PC-9 (cell line): Measurements from ENCODE around the gene SYCN. TPM values are rescaled to one million over a fixed set of nuclear protein-coding genes. Genes with fewer than 3 reads are reported as not detected.

Source experiments
- BruUV-seq: library from RNA; stranded (reverse); fragments of 400-500 nt; replicated peaks from 2 replicates; lab custom pipeline; 2021; lab: Mats Ljungman, UMichigan
- CTCF ChIA-PET: fragments of 300-600 bp; sonication (Branson Sonifier 250); formaldehyde crosslinking; loops from one replicate; lab custom pipeline; 2022; ENCODE audit warnings: antibody characterized with exemption; lab: Charles Lee
- POLR2A ChIA-PET: fragments of 300-600 bp; sonication (Branson Sonifier 250); formaldehyde crosslinking; loops from one replicate; lab custom pipeline; 2022; ENCODE audit warnings: antibody characterized with exemption; ENCODE audit not compliant: unreplicated experiment; lab: Charles Lee
- DNase-seq, 2 experiments: peaks; one replicate each; pipeline versions ENCODE4 v3.0.0 to v3.0.0-alpha.2; 2015 to 2022; ENCODE audit warnings: mixed read lengths in 1 of 2
- H2AFZ ChIP-seq: fragments of 200-600 bp; sonication (generic); 2 replicates; pipeline ENCODE4 v1.8.1; 2017; ENCODE audit warnings: antibody characterized with exemption
- H3F3A ChIP-seq: fragments of 200-600 bp; sonication (generic); 2 replicates; pipeline ENCODE4 v1.8.1; 2017; ENCODE audit warnings: antibody characterized with exemption, mild to moderate bottlenecking, low read depth; ENCODE audit not compliant: insufficient read depth
- H3K27ac ChIP-seq: fragments of 200-600 bp; sonication (generic); 2 replicates; pipeline ENCODE4 v1.6.1; 2016; ENCODE audit warnings: mixed run types
- H3K27me3 ChIP-seq: fragments of 200-600 bp; sonication (generic); 2 replicates; pipeline ENCODE4 v1.6.1; 2016; ENCODE audit warnings: low read depth, mixed run types; ENCODE audit not compliant: insufficient read depth
- H3K36me3 ChIP-seq: fragments of 200-600 bp; sonication (generic); 2 replicates; pipeline ENCODE4 v1.6.1; 2016; ENCODE audit warnings: low read depth, mixed run types
- H3K4me1 ChIP-seq: fragments of 200-600 bp; sonication (generic); replicated peaks from 2 replicates; pipeline ENCODE4 v1.6.1; 2016; ENCODE audit warnings: mixed run types; ENCODE audit not compliant: insufficient read depth
- H3K4me2 ChIP-seq: fragments of 200-600 bp; sonication (generic); 2 replicates; pipeline ENCODE4 v1.6.1; 2017; ENCODE audit warnings: mixed run types
- H3K4me3 ChIP-seq: fragments of 200-600 bp; sonication (generic); 2 replicates; pipeline ENCODE4 v1.6.1; 2016; ENCODE audit warnings: mixed run types
- H3K79me2 ChIP-seq: fragments of 200-600 bp; sonication (generic); 2 replicates; pipeline ENCODE4 v1.6.1; 2017; ENCODE audit warnings: low read depth, mixed run types
- H3K9me2 ChIP-seq: fragments of 200-600 bp; sonication (generic); 2 replicates; pipeline ENCODE4 v1.8.1; 2017; ENCODE audit warnings: mild to moderate bottlenecking; ENCODE audit not compliant: insufficient read depth
- H3K9me3 ChIP-seq: fragments of 200-600 bp; sonication (generic); 2 replicates; pipeline ENCODE4 v1.8.1; 2016; ENCODE audit warnings: low read depth; ENCODE audit not compliant: insufficient read depth
- H4K20me1 ChIP-seq: fragments of 200-600 bp; sonication (generic); 2 replicates; pipeline ENCODE4 v1.8.1; 2017; ENCODE audit not compliant: insufficient read depth
- EZH2 ChIP-seq: fragments of 200-600 bp; sonication (generic); IDR thresholded peaks from 2 replicates; pipeline ENCODE4 v1.8.0; 2017; ENCODE audit warnings: antibody characterized with exemption, low read depth
- intact Hi-C: fragments of 100-400 bp; cut with micrococcal nuclease; formaldehyde crosslinking; loops from one replicate; pipeline ENCODE4 v1.10.0; 2022; ENCODE audit not compliant: unreplicated experiment
- total RNA-seq: library from RNA; stranded (reverse); gene quantifications from 2 replicates; pipeline ENCODE4 v1.2.3, GENCODE V29; 2021
- TF ChIP-seq, protein P1 (sequence below): fragments of 200-600 bp; sonication (generic); conservative IDR thresholded peaks from 2 replicates; pipeline ENCODE4 v1.6.1; 2017; ENCODE audit warnings: mixed run types, antibody characterized with exemption, mild to moderate bottlenecking, moderate library complexity

Gene SYCN
- total RNA-seq, 1 experiment from 2014 or later: not detected

DNA sequence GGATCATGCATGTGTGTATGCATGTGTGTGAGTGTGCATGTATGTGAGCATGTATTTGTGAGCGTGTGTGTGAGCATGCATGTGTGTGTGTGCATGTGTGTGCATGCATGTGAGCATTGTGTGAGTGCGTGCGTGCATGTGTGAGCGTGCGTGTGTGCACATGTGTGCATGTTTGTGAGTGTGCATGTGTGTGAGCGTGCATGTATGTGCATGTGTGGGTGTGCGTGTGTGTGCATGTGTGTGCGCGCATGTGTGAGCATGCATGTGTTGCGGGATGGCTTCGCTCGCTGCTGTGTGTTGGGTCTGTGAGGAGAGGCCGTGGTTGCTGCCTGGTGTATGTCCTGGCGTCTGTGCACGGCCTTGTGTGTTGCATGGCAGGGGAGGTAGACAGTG is 46.1 kb downstream of the SYCN start:
- Histone ChIP-seq H3K4me2 (no peak overlapping the region), H3K27ac (no peak overlapping the region), H3K27me3 (no peaks in the 10 kb centered on the region), H3K79me2 (peaks cover 70% of the 10 kb centered on the region), H3K9me3 (no peaks in the 10 kb centered on the region), H4K20me1 (peaks cover 55% of the 10 kb centered on the region), H3F3A (peaks cover 37% of the 10 kb centered on the region; the same call in 1 of the 2 replicates), H3K4me1 (peaks cover 43% of the 10 kb centered on the region), H3K4me3 (no peak overlapping the region), H2AFZ (no peak overlapping the region), H3K36me3 (no peaks in the 10 kb centered on the region), H3K9me2 (no peaks in the 10 kb centered on the region)
- ChIA-PET POLR2A (no interaction called here), CTCF (no interaction called here)
- BruUV-seq: no TSS peak
- intact Hi-C loops: no loop called here
- DNase-seq: no peak
- TF ChIP-seq EZH2: no peak
- TF ChIP-seq, protein P1, sequence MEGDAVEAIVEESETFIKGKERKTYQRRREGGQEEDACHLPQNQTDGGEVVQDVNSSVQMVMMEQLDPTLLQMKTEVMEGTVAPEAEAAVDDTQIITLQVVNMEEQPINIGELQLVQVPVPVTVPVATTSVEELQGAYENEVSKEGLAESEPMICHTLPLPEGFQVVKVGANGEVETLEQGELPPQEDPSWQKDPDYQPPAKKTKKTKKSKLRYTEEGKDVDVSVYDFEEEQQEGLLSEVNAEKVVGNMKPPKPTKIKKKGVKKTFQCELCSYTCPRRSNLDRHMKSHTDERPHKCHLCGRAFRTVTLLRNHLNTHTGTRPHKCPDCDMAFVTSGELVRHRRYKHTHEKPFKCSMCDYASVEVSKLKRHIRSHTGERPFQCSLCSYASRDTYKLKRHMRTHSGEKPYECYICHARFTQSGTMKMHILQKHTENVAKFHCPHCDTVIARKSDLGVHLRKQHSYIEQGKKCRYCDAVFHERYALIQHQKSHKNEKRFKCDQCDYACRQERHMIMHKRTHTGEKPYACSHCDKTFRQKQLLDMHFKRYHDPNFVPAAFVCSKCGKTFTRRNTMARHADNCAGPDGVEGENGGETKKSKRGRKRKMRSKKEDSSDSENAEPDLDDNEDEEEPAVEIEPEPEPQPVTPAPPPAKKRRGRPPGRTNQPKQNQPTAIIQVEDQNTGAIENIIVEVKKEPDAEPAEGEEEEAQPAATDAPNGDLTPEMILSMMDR: no peak

DNA sequence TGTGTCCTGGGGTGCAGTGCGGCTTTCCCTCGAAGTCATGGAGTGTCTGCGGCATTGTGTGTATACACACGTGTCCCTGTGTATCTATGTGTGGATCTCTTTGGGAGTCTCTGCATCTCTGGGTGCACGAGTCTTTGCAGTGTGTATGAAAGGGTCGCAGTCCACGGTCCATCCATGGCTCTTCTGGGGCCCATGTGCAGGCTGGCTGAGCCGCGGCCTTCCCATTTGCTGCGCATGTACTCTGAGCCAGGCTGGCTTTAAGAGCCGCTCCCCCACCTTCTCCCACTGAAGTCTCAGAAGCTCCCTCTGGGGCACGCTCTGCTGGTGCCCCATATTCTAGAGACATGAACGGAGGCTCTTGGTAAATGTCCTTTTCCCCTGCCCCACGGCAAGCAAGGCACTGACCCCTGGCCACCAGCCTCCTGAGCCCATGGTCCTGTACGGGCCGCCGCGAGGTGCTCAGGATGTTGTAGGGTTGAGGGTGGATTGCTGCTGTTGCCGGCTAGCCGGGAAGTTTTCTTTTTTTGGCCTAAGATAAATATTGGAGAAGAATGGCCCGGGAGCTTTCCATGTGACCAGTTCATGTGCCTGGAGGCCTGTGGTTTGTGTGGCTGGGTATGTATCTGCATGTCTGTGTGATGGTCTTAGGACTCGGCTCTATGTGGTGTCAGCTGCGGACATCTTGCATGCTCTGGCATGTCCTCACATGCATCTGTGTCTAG is 46.6 kb downstream of the SYCN start:
- no peak overlapping the region for H3K4me2 ChIP-seq
- peaks cover 73% of the 10 kb centered on the region for H3K79me2 ChIP-seq
- no peaks in the 10 kb centered on the region for H3K9me2 ChIP-seq
- BruUV-seq: no TSS peak
- no peak for DNase-seq
- intact Hi-C loops: no loop called here
- no peaks in the 10 kb centered on the region for H3K27me3 ChIP-seq
- no peaks in the 10 kb centered on the region for H3K36me3 ChIP-seq
- POLR2A ChIA-PET: no interaction called here
- peaks cover 55% of the 10 kb centered on the region for H4K20me1 ChIP-seq
- TF ChIP-seq EZH2: no peak
- TF ChIP-seq, protein P1: no peak
- H3F3A ChIP-seq: peaks cover 37% of the 10 kb centered on the region; the same call in 1 of the 2 replicates
- H3K4me1 ChIP-seq: peaks cover 43% of the 10 kb centered on the region
- CTCF ChIA-PET: no interaction called here
- no peak overlapping the region for H3K4me3 ChIP-seq
- H3K27ac ChIP-seq: no peak overlapping the region
- H3K9me3 ChIP-seq: no peaks in the 10 kb centered on the region
- H2AFZ ChIP-seq: no peak overlapping the region

DNA sequence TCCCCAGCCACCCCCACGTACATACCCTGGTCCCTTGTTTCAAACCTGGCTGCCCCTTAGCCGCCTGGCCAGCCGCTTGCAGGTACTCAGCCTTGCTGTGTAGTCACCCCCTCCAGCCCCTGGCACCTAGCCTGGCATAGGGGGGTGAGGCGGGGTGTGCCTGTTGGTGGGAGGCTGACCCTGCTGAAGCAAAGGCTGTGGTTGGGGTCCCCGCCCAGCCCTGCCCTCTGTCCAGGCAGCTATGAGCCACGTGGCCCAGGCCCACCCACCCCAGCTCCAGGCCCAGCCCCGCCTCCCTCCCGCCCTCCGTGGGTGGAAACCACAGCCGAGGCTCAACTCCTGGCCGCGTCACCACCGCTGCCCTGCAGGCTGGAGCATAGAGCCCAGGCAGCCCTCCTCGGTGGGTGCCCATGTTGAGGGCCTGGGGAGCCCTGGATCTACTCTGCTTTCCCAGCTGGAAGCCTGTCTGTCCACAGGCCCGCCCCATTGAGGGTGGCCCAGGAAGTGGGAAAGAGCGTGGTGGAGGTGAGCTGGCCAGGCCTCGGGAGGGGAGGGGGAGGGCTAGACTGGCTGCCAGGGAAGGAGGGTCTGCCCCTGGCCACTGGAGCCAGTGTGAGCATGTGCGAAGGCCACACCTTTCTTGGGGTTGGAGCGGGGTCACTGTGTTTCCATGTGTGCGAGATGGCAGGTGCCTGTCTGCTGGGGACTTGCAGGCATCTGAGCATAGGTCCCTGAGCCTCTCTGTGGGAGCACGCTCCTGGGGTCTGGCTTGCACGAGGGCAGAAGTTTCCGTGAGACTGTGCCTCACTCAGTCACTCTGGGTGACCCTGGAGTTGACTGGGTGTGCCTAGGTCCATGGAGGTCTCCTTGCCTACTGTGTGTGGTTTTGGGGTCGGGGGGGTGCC is 47.5 kb downstream of the SYCN start:
- no peaks in the 10 kb centered on the region for H3K27me3 ChIP-seq
- POLR2A ChIA-PET: no interaction called here
- TF ChIP-seq EZH2: no peak
- TF ChIP-seq, protein P1: no peak
- H3K4me2 ChIP-seq: no peak overlapping the region
- H3K4me3 ChIP-seq: no peak overlapping the region
- no peaks in the 10 kb centered on the region for H3K9me2 ChIP-seq
- DNase-seq: peak in 1 of 2 experiments; percentile 43
- no peak overlapping the region for H2AFZ ChIP-seq
- no TSS peak for BruUV-seq
- peaks cover 43% of the 10 kb centered on the region for H3K4me1 ChIP-seq
- H3K36me3 ChIP-seq: no peaks in the 10 kb centered on the region
- H3K79me2 ChIP-seq: peaks cover 81% of the 10 kb centered on the region
- intact Hi-C loops: no loop called here
- H3F3A ChIP-seq: peaks cover 37% of the 10 kb centered on the region; the same call in 1 of the 2 replicates
- H3K9me3 ChIP-seq: no peaks in the 10 kb centered on the region
- CTCF ChIA-PET: interaction anchor here (0.7 kb wide), 1 partner anchor 91 kb away, joined by 11 read pairs; no protein-coding TSS in a partner anchor
- H4K20me1 ChIP-seq: peaks cover 55% of the 10 kb centered on the region
- no peak overlapping the region for H3K27ac ChIP-seq
